OCI-LY7 (cell line): ENCODE data around the gene ZCCHC14. TPM values are rescaled to one million over a fixed set of nuclear protein-coding genes. Genes with fewer than 3 reads are reported as not detected.

ENCODE experiments used
- BruUV-seq: library from RNA; stranded (reverse); fragments of 400-500 nt; replicated peaks from 2 replicates; lab custom pipeline; 2021; lab: Mats Ljungman, UMichigan
- CTCF ChIA-PET: fragments of 300-600 bp; sonication (Branson Sonifier 250); formaldehyde crosslinking; loops from one replicate; lab custom pipeline; 2022; ENCODE audit warnings: antibody characterized with exemption; ENCODE audit not compliant: unreplicated experiment; lab: Charles Lee
- POLR2A ChIA-PET: fragments of 300-600 bp; sonication (Branson Sonifier 250); formaldehyde crosslinking; loops from one replicate; lab custom pipeline; 2022; ENCODE audit warnings: antibody characterized with exemption; lab: Charles Lee
- DNase-seq: peaks from one replicate; pipeline ENCODE4 v3.0.0-alpha.2; 2015; ENCODE audit warnings: low spot score
- H2AFZ ChIP-seq: fragments of 200-600 bp; sonication (generic), shearing (Covaris generic); 2 replicates; pipeline ENCODE4 v1.6.1; 2014; ENCODE audit warnings: mild to moderate bottlenecking, antibody characterized with exemption, low read length, moderate library complexity
- H3K27ac ChIP-seq: fragments of 200-600 bp; sonication (generic); 2 replicates; pipeline ENCODE4 v1.5.1; 2014; ENCODE audit warnings: mixed run types, low read depth, mild to moderate bottlenecking, moderate library complexity, low read length, inconsistent platforms; ENCODE audit not compliant: poor library complexity, severe bottlenecking
- H3K36me3 ChIP-seq: fragments of 200-600 bp; sonication (generic); 2 replicates; pipeline ENCODE4 v1.6.1; 2014; ENCODE audit warnings: mild to moderate bottlenecking, antibody characterized with exemption, low read length, moderate library complexity, mixed read lengths; ENCODE audit not compliant: insufficient read depth
- H3K4me1 ChIP-seq: fragments of 200-600 bp; sonication (generic); 2 replicates; pipeline ENCODE4 v1.5.1; 2014; ENCODE audit warnings: mild to moderate bottlenecking, low read length; ENCODE audit not compliant: insufficient read depth, poor library complexity, severe bottlenecking
- H3K4me2 ChIP-seq: fragments of 200-600 bp; sonication (generic); 2 replicates; pipeline ENCODE4 v1.6.1; 2014; ENCODE audit warnings: mild to moderate bottlenecking, low read length
- H3K4me3 ChIP-seq: fragments of 200-600 bp; sonication (generic); 2 replicates; pipeline ENCODE4 v1.5.1; 2014; ENCODE audit warnings: mild to moderate bottlenecking, low read depth, low read length; ENCODE audit not compliant: poor library complexity, severe bottlenecking
- H3K79me2 ChIP-seq: fragments of 200-600 bp; sonication (generic); 2 replicates; pipeline ENCODE4 v1.6.1; 2016; ENCODE audit warnings: low read depth, mild to moderate bottlenecking, low read length, moderate library complexity, mixed read lengths; ENCODE audit not compliant: insufficient read depth
- H3K9me2 ChIP-seq: fragments of 200-600 bp; sonication (generic); 2 replicates; pipeline ENCODE4 v1.6.1; 2016; ENCODE audit warnings: mild to moderate bottlenecking, low read length, mixed read lengths; ENCODE audit not compliant: insufficient read depth
- H3K9me3 ChIP-seq: fragments of 200-600 bp; sonication (generic); 2 replicates; pipeline ENCODE4 v1.6.1; 2014; ENCODE audit warnings: mild to moderate bottlenecking, mixed run types, low read length, mixed read lengths
- H4K20me1 ChIP-seq: fragments of 200-600 bp; sonication (generic); 2 replicates; pipeline ENCODE4 v1.6.1; 2014; ENCODE audit warnings: mild to moderate bottlenecking, antibody characterized with exemption, low read length, moderate library complexity, mixed read lengths; ENCODE audit not compliant: insufficient read depth
- CTCF ChIP-seq: fragments of 200-600 bp; sonication (generic); conservative IDR thresholded peaks from 2 replicates; pipeline ENCODE4 v1.5.1; 2014; ENCODE audit warnings: mild to moderate bottlenecking, antibody characterized with exemption, low read length, moderate library complexity, mixed read lengths
- EZH2phosphoT487 ChIP-seq: fragments of 200-600 bp; sonication (generic); IDR thresholded peaks from 2 replicates; pipeline ENCODE4 v1.6.1; 2018; ENCODE audit warnings: low read depth, borderline replicate concordance, mild to moderate bottlenecking, mixed run types, antibody characterized with exemption, low read length, moderate library complexity, mixed read lengths
- intact Hi-C: fragments of 100-400 bp; cut with micrococcal nuclease; formaldehyde crosslinking; loops from one replicate; pipeline ENCODE4 v1.10.0; 2022; ENCODE audit not compliant: unreplicated experiment
- total RNA-seq, 2 experiments: library from RNA; depleted of rRNA in 1 of 2; stranded (reverse); fragments of >200 nt in 1 of 2; shearing (Covaris generic) in 1 of 2; gene quantifications; 2 replicates each; pipeline ENCODE4 v1.2.3, GENCODE V29; 2014 to 2022

Gene ZCCHC14
- total RNA-seq, 2 experiments from 2014 or later = 8.5 to 17.1 TPM

DNA sequence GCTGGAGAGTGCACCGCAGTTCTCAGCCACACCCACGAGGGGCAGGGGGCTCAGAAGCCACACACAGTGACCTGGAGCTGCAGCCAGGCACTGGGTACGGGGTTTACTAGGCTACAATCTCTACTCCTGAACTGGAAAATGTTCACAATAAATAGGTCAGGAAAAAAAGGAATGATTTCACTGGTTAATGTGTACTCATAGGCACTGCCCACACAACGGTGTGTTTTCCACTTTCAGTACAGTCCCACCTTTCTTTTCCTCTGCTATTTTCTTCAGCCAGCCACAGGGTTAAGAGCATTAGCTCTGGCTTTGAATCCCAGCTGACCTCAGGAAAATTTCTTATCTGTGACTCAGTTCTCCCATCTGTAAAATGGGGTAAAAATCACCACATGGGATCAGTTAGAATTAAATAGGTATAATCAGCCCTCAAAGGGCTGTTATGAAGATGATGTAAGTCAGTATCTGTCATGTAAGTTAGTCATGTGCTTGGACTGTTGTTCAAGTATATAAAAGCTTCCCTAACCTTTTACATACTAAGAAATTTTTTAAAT is 35.7 kb downstream of the ZCCHC14 start:
- no peak overlapping the region for H3K4me2 ChIP-seq
- no peaks in the 10 kb centered on the region for H3K9me2 ChIP-seq
- CTCF ChIA-PET = no interaction called here
- no TSS peak for BruUV-seq
- no peak overlapping the region for H2AFZ ChIP-seq
- POLR2A ChIA-PET = no interaction called here
- no peak overlapping the region for H3K27ac ChIP-seq
- H3K36me3 ChIP-seq = peaks cover 15% of the 10 kb centered on the region; the same call in 1 of the 2 replicates
- no peaks in the 10 kb centered on the region for H4K20me1 ChIP-seq
- H3K4me3 ChIP-seq = no peak overlapping the region
- no peak for DNase-seq
- H3K9me3 ChIP-seq = no peaks in the 10 kb centered on the region
- H3K79me2 ChIP-seq = no peaks in the 10 kb centered on the region
- H3K4me1 ChIP-seq = peaks cover 4% of the 10 kb centered on the region
- intact Hi-C loops = no loop called here
- no peak for TF ChIP-seq EZH2phosphoT487
- TF ChIP-seq CTCF = no peak

- Histone ChIP-seq H3K4me3 (no peak overlapping the region), H3K4me1 (no peaks in the 10 kb centered on the region), H3K79me2 (no peaks in the 10 kb centered on the region), H2AFZ (no peak overlapping the region), H3K9me3 (no peaks in the 10 kb centered on the region), H4K20me1 (no peaks in the 10 kb centered on the region), H3K27ac (no peak overlapping the region), H3K4me2 (no peak overlapping the region), H3K9me2 (no peaks in the 10 kb centered on the region), H3K36me3 (peaks cover 16% of the 10 kb centered on the region)
- POLR2A ChIA-PET = interaction anchor here (0.7 kb wide), 1 partner anchor 10 kb away, joined by 5 read pairs; no protein-coding TSS in a partner anchor
- CTCF ChIA-PET = no interaction called here
- no peak for DNase-seq
- TF ChIP-seq EZH2phosphoT487 (no peak), CTCF (no peak)
- BruUV-seq = no TSS peak
- intact Hi-C loops = no loop called here
These were observed 38.4 kb downstream of the ZCCHC14 start for GRCh38 chr16:87454391-87454790.

DNA sequence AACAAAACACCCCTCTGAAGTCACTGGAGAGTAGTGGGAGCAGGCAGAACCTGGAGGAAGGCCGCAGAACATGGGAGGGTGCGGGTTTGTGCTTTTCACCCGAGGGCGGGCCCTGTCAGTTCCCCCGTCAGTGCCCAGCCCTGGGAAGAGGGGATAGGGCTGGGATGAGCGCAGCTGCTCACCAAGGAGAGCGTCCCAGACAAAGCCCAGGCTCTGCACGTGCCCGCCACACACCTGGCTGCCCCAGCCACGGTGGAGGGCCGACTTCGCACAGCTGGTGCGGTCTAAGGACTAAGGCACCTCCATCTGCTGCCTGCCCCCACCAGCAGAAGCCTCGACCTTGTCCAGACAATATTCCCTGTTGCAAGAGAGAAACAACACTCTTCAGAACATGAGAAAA is 39.5 kb downstream of the ZCCHC14 start:
- H3K4me3 ChIP-seq = no peak overlapping the region
- CTCF ChIA-PET = no interaction called here
- H3K27ac ChIP-seq = no peak overlapping the region
- intact Hi-C loops = no loop called here
- no TSS peak for BruUV-seq
- DNase-seq = no peak
- H3K4me2 ChIP-seq = no peak overlapping the region
- H3K9me3 ChIP-seq = no peaks in the 10 kb centered on the region
- no peaks in the 10 kb centered on the region for H4K20me1 ChIP-seq
- POLR2A ChIA-PET = no interaction called here
- no peak for TF ChIP-seq EZH2phosphoT487
- TF ChIP-seq CTCF = no peak
- no peak overlapping the region for H2AFZ ChIP-seq
- no peaks in the 10 kb centered on the region for H3K4me1 ChIP-seq
- H3K36me3 ChIP-seq = peaks cover 17% of the 10 kb centered on the region
- H3K9me2 ChIP-seq = no peaks in the 10 kb centered on the region
- H3K79me2 ChIP-seq = no peaks in the 10 kb centered on the region
